ENCODE measurements around the gene PXYLP1.

Gene PXYLP1

DNA sequence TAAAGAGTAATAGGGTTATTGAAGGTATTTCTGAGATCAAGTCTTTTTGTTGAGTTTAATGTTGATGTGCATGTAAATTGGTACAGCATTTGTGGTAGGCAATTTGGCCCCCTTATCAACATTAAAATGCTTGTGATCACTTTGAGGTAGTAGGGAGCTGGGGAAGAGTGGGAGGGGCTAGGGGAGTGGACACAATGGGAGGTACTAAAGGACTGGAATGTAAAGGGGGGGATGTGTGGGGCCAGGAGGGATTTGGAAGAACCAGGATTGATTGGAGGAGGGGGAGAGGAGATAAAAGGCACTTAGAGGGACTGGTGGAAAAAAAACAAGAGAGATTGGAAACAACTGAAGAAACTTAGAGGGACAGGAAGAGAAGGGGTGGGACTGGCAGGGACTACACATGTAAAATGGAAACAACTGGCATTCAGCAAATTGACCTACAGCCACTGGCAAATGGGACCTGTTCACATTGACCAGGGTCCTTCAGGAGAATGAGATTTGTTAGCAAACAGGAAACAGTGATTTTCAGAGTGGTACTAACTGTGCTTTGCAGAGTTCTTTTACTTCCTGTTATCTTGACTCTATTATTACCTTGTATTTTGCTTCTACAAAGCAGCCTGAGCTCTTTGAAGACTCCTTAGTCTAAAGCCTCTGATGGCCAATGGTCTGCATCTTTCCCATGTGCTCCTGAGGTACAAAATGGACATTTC is 88.9 kb downstream of the PXYLP1 start:
- no peak for DNase-seq (ENCODE audit: low read depth in 2 of 3, low spot score in 1 of 3)

DNA sequence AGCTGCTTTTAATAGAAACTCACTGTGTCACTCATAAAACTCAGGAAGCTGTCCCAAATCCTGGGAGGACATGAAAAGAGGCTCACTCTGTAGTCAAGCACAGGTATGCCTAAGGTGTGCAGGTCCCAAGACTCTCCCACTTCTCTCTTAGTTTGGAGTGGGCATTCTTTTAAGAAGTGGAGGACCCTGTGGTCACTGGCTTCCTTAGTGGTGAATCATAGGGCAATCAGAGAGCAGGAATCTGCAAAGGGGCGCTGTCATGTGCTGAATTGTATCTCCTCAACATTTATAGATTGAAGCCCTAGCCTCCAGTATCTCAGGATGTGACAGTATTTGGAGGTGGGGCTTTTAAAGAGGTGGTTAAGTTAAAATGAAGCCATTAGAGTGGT is 89.5 kb downstream of the PXYLP1 start:
- DNase-seq (ENCODE audit: low read depth in 2 of 3, low spot score in 1 of 3) = no peak

DNA sequence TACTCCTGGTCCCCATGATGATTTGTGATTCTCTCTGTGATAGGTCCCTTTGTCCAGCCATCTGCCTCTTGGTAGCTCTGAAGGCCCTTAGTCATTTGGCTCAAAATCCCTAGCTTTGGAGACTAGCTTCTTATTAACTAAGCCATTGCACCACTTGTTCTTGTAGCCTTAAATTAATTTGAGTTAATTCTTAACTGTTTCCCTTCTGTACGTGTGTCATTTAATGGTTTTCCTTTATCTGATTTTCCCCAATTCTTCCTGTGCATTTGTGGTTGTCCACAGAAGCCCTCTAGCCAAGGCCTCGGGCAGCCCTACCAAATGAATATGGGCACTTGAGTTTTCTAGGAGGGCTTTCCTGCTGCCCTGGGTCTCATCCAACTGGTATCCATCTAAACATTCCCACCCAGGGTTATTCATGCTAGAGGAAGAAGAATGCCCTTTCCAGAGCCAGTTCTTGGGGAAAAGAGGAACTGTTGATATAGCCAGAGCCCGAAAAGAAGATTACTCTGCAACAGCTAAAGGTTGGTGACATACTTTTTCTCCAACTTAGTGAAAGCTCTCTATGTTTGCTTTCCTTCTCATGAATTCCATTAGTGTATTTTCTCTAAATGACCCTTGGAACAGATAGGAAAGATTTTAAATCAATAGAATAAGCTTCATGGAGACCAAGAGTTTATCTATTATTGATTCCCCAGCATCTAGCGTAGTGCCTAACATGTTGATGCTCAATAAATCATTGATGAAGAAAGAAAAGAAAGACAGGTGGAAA is 92.5 kb downstream of the PXYLP1 start:
- no peak for DNase-seq (ENCODE audit: low read depth in 2 of 3, low spot score in 1 of 3)

DNA sequence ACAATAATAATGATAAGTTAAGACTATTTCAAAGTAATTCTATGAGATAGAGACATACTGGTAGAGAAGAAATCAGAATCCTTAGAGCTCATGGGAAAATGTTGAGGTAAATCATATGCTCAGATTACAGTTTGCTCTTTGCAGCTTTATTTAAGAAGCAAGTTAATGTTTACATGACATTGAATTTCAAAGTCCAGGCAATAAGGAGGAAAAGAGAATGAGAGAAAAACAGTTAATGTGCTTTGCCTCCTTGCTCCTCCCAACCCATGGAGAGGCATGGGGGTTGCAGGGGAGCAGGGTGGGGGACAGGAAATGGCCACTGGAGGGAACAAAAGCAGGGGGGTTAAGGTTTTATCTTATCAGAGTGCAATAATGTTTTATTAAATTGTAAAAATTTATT is 94.5 kb downstream of the PXYLP1 start:
- no peak for DNase-seq (ENCODE audit: low read depth in 2 of 3, low spot score in 1 of 3)

DNA sequence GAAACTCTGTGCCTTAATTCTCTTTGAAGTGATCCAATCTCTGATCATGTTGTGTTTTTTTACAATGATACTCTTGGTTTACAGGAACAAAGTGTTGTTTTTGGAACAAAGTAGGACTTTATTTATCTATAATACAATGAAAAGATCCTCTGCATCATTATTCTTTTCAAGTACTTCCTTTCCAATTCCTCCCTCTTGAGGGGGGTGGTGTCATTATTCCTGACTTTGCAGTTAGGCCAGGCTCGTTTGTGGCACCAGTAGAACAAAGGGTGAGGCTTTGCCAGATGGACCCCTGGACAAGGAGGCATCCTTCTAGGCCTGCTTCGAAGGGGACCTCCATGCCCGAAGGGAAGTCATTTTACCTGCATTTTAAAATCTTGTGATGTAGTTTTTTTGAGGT is 95.0 kb downstream of the PXYLP1 start:
- DNase-seq (ENCODE audit: low read depth in 2 of 3, low spot score in 1 of 3) = no peak

DNA sequence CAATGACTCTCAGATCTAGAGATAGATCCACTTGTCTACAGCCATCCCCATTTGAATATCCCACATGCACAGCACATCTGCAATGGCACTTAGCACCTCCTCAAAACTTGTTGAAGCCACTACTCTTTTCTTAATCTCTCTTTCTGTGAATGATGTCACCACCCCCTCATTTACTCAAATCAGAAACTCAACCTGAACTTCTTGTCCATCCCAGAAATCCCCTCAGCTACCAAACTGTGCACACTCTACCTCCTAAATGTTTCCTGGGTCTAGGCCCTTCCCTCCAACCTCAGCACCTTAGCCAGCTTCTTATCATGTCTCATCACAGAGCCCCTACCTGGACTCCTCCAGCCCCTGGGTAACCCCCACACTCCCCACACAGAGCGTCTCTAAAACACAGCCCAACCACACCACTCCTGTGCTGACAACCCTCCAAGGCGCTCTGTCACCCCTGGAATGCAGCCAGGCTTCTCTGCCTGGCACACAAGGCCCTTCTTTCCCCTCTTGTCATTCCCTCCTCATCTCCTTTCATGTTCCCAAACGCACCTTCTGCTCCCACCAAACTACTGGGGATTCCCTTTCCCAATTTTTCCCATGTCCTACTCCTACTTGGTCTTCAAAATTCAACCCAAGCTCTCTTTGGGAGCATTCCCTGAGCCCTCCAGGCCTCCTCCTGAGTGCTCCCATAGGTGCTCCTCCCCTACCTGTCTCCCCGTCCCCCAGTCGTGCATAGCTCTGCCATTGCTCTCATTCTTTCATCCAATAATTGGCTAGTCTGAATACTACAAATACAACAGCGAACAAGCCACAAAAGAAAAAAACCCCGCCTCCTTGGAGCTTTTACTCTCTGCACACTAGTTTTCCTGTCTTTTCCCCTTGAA is 96.9 kb downstream of the PXYLP1 start:
- no peak for DNase-seq (ENCODE audit: low read depth in 2 of 3, low spot score in 1 of 3)

DNA sequence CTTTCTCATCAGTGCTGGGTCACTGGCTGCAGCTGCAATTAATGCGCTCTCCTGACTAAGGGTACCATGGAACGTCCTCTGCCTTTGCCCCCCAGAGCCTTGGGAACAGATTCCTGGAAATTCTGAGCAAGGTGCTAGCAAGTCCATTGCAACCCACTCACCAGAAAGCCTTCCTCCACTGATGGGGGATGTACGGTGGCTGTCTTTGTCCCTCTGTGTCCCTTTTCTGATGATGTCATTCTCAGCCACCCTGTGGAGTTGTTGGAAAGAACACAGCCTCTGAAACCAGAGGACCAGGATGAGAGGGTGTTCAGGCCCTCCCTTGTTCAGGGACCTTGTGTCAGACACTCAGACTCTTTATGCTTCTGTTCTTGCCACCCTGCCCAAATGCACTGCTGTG is 98.6 kb downstream of the PXYLP1 start:
- DNase-seq (ENCODE audit: low read depth in 2 of 3, low spot score in 1 of 3) = no peak

DNA sequence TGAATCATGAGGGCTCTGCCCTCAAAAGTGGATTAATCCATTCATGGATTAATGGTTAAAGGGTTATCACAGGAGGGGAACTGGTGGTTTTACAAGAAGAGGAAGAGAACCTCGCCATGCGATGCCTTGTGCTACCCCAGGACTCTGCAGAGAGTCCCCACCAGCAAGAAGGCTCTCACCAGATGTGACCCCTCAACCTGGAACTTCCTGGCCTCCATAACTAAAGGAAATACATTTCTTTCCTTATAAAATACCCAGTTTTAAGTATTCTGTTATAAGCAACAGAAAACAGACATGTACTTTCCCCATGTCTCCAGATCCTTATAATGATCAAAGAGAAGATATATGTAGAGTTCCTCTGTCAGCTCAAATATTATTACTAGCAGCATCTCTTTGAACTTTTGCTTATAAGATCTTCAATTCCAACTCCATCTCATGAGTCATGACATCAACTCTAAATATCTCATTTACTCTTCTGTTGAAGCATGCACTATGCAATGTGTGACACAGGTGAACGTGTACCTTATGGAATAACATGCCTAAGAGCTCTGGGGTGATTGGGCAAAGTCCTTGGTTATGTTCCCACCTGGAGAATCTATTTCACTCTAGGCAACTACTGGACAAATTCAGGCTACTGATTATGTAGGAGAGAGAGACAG is 99.2 kb downstream of the PXYLP1 start:
- no peak for DNase-seq (ENCODE audit: low read depth in 2 of 3, low spot score in 1 of 3)

DNA sequence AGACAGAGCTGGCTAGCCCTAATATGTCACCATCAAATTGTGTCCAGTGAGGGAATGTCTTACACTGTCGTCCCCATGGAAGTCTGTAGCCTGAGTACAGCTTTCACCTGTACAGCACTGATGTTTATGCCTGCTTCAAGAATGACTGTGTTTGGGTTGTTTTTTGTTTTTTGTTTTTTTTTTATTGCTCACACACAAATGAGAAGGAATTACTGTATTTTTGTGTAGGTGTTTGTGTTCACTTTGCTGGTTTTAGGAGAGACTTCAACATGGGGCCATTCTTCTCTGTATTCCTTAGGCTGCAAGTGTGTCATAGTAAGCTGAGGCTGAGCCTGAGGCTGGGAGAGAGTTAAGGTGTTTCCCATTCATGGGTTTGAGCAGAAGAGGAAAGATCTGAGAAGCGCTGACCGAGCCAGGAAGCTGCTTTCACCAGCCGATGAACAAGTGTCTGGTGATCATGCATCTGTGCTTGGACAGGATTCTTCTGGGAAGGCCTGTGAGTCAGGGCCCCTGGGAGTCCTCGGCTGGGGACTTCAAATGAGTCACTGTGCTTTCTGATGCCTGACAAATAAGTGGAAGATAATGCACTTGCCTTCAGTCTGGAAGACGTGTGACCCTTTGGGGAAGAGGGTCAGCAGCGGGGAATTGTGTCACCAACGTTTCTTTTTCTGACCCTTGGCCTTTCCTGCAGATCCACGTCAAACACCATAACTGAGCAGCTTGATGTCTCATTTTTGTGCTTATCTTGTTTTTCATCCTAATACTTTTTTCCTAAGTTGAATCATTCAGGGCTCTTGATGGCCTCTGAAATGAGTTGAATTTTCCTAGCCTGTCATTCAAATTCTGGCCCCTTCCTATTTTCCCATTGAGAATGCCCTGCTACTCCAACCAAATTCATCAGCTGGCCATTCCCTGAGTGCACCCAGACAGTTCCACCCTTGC is 100.0 kb downstream of the PXYLP1 start:
- DNase-seq (ENCODE audit: low read depth in 2 of 3, low spot score in 1 of 3) = no peak

DNA sequence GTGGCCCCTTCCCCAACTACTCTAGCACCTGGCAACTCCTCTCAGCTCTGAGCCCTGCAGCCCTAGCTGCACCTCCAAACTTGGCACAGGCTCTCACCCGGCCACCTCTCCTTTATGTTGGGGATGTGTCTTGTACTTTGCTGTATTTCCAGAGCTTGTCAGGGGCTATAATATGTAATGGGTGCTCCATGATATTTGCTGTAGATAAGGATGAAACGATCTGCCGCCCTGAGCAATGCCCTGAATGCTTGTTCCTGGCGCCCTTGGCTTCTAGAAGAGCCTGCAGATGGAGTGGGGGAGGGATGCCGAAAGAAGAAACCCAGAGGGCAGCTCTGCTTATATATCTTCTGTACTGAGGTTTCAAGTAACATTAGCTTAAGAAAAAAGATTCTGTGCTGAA is 100.8 kb downstream of the PXYLP1 start:
- DNase-seq (ENCODE audit: low read depth in 2 of 3, low spot score in 1 of 3) = no peak

DNA sequence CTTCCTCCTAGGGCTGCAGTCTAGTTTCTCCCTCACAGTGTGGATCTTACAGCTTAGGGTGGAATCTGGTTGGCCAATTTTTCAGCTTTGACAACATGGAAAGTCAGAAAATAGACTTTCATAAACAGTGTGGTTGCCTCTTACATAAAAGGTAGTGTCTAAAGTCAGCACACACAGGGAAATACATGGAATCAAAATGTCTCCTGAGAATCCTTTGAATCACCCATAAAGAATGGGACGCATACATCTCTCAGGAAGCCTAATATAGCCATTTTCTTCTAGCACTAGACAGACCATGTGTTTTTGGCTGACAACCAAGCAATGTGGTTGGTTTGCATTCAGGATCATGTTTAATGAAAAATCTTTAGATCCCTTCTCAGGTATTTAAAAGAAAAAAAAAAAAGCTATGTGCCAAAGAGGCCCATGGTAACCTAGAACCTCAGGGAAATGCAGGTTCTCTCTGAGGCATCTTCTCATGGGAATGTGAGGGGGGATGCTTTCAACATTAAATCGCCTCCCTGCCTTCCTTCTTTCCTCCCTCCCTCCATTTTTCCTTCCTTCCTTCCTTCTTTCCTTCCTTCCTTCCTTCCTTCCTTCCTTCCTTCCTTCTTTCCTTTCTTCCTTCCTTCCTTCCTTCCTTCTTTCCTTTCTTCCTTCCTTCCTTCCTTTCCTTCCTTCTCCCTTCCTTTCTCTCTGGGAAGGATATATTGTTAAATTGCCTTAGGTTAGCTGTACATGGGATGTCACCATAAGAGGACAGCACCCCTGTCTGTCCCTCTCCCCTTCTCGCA is 102.4 kb downstream of the PXYLP1 start:
- DNase-seq (ENCODE audit: low read depth in 2 of 3, low spot score in 1 of 3) = no peak

DNA sequence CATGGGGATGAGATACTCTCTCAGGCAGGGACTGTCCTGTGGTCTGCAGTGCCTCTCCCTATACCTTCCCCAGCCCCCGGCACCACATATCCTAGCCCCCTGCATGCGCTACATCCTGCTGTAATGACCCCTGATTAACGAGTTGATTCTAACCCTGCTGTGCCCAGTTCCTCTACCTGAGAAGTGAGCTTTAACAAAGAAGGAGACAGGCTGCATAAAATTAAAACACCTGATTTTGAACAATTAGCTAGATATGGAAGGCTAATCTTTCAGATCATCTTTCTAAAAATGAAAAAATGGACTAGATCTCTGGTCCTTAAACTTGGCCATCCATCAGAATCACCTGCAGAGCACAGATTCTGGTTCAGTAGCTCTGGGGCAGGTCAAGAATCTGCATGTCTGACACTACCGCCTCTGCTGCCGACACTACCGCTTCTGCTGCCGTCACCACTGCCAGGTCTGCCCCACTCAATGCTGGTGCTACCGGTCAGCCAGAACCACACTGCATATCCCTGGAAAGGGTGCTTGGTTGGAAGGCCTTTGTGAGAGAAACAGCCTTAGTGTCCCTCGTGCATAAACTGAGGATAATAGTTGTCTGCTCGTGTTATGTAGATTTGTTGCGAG is 103.1 kb downstream of the PXYLP1 start:
- no peak for DNase-seq (ENCODE audit: low read depth in 2 of 3, low spot score in 1 of 3)

DNA sequence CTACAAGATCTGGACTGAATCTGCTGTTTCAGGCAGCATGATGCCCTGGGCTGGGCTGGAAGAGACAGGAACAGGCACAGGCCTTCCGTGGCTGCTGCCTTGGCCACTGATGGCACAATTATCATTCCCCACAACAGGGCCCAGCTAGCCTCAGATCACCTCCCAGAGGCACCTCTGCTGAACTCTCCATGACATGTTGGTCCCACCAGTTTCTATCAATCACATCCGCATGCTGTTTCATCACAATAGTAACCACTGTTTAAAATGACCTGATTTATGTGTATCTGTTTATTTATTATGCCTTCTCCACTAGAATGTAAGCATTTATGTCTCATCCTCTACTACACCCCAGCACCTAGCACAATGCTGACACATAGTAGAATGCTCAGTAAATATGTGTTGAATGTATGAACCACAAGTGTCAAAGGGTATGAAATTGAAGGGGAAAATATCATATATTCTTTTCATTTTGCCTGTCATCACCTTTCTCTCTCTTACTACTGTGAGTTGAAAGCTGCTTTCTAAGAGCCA is 104.0 kb downstream of the PXYLP1 start:
- no peak for DNase-seq (ENCODE audit: low read depth in 2 of 3, low spot score in 1 of 3)

DNA sequence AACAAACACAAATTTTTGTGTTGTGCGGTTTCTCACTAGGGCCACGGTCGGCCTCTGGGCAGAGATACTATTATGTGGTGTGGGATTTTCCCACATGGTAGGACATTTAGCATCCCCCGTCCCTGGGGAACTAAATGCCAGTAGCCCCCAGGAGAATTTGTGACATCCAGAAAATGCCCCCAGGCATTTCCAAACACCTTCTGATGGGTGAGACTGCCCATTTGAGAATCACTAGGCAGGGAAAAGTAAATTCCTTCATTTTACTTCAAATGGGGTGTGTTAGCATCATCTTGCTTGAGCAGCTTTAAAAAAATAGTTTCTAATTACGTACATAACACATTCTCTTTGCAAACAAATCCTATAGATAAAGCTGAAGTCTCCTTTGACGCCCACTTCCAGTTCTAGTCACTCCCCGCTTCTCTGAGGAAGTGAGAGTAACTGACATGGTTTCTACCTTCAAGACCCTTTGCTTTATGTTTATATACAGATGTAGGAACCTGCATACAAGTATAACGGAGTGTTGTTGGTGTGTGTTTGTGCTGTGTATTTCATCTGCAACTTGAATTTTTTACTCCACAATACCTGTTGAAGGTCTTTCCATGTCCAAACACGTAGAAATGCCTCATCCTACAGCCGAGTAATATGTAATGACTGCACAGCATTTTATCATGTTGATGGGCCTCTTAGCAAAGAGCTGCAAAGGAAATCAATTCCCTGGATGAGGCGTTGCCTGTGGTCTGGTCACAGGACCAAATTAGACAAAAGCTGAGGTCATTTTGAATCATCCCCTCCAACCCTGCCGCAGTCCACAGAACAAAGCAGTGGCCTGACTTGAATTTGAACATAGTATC is 105.3 kb downstream of the PXYLP1 start:
- DNase-seq (ENCODE audit: low read depth in 2 of 3, low spot score in 1 of 3) = no peak

DNA sequence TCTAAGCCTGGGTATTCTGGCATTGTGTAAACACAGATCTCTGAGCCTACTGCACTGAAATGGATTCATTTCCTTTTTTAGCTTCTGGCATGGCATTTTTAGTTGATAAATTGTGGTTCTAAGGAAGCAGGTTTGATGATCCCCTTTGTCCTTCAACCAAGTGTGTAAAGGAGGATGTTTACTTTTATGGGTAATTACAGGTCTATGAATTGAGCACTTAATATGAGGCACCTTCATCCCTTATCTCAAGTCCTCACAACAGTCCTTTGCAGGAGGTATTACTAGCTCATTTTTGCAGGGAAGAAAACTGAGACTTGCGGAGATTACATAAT is 105.9 kb downstream of the PXYLP1 start:
- DNase-seq (ENCODE audit: low read depth in 2 of 3, low spot score in 1 of 3) = no peak

DNA sequence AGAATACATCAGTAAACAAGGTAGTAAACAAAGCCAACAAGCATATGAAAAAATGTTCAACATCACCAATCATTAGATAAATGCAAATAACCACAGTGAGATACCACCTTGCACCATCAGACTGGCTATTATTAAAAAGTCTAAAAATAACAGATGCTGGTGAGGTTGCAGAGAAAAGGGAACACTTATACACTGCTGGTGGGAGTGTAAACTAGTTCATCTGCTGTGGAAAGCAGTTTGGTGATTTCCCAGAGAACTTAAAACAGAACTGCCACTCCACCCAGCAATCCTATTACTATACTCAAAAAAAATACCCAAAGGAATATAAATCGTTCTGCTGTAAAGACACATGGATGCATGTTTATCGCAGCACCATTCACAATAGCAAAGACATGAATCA is 106.4 kb downstream of the PXYLP1 start:
- no peak for DNase-seq (ENCODE audit: low read depth in 2 of 3, low spot score in 1 of 3)

DNA sequence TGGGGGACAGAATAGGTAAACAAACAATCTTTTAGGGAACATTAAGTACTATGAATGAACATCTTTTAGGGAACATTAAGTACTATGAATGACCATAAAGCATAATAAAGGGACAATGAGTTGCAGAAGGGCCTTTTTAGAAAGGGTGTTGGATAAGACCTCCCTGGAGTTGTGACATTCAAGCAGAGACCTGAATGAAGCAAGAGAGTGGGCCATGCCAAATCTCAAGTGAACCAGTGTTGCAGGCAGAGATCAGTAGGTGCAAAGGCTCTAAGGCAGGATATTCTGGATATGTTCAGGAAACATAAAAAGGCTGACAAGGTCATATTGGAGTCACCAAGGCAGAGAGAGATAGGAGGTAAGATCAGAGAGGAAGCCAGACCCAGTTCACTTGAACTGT is 107.3 kb downstream of the PXYLP1 start:
- DNase-seq (ENCODE audit: low read depth in 2 of 3, low spot score in 1 of 3) = no peak

DNA sequence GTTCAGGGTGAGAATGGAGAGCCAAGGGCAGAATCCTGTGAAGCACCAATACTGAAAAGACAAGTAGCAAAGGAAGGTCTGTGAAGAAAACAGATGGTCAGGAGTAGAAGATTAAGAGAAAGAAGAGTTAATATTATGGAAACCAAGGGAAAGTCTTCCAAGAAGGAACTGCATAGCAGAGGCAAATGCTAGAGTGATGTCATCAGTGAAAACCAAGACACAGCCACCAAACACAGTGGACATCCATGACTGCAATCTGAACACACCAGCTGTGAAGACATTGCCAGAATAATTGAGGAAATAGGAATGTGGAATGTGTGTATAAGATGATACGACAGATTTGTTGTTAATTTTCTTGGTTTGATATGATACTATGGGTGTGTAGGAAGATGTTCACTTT is 109.9 kb downstream of the PXYLP1 start:
- no peak for DNase-seq (ENCODE audit: low read depth in 2 of 3, low spot score in 1 of 3)
